ENCODE measurements around the gene KCNQ4.

KCNQ4 gene

DNA sequence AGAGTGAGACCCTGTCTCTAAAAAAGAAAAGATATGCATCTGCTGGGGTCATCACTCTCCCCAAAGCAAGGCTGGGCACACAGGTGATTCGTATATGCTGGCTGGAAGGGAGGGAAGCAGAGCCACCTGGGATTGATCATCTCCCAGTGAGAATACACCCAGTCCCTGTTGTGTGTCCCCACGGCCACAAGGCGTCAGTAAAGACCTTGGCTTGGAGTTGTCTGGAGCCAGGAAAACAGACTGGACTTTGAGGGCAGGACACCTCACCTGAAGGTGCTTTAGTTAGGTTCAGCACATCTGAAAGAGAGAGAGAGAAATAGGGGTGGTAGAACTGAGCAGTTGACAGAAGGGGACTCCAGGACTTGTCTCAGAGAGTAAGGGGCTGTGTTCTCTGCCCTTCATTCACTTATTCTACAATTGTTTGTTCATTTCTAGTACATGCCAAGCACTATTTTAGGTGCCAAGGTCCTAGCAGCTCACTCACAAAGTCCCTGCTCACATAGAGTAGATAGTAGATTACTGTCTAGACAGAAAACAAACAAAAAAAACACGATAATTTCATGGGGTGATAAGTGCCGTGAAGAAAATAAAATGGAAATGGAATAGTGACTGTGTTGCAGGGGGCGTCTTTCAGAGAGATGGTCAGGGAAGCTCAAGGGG is 65.1 kb downstream of the KCNQ4 start:
- DNase-seq (ENCODE audit: low read depth, low spot score): no peak
- H3K4me3 ChIP-seq (ENCODE audit: low read length): no peak overlapping the region

DNA sequence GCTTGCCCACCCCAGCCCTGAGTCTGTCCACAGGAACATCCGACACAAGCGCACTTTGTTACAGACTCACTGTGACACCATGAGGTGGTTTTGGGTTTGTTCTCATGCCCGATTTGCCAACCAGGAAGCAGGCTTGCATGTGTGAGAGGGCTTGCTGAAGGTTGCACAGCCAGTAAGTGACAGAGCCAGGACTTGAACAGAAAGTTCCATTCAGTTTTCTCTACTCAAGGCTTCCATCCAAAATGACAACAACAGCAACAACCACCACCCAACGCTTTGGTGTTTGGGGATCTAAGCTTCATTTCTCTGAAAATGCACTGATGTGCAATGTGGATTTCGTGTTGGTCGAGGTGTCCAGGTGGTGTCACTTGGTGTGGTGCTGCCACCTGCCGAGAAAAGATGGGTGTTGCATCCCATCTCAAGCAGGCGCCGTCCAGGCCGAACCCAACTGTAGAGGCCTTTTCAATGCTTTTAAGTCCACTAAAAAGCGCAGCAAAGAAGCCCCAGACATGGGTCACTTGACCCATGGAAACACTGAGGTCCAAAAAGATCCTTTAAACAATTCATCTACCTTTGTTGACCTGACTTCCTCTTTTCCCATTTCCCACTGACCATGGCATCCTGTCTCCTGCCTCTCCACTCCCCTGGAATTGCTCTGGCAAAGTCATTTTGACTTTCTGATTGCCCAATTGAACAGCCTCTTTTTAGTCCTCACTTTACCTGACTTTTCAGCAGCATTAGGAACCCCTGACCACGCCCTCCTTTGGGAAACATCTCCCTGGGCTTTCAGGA is 66.4 kb downstream of the KCNQ4 start:
- H3K4me3 ChIP-seq (ENCODE audit: low read length): no peak overlapping the region
- peak; percentile 59 for DNase-seq (ENCODE audit: low read depth, low spot score)

DNA sequence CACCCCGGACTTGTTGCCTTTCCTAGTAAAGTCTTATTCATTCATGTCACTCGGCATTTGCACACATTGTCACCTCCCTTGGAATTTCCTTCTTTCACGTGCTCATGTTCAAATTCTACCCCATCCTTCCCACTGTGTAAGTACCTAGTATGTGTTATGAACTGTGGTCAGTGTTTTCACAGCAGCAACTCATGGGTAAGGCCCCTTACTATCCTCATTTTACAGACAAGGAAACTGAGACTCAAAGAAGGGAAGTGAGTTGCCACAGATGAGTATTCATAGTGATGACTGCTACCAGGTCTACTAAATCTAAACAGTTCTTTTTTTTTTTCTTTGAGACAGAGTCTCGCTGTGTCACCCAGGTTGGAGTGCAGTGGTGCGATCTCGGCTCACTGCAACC is 68.1 kb downstream of the KCNQ4 start:
- no peak overlapping the region for H3K4me3 ChIP-seq (ENCODE audit: low read length)
- no peak for DNase-seq (ENCODE audit: low read depth, low spot score)

DNA sequence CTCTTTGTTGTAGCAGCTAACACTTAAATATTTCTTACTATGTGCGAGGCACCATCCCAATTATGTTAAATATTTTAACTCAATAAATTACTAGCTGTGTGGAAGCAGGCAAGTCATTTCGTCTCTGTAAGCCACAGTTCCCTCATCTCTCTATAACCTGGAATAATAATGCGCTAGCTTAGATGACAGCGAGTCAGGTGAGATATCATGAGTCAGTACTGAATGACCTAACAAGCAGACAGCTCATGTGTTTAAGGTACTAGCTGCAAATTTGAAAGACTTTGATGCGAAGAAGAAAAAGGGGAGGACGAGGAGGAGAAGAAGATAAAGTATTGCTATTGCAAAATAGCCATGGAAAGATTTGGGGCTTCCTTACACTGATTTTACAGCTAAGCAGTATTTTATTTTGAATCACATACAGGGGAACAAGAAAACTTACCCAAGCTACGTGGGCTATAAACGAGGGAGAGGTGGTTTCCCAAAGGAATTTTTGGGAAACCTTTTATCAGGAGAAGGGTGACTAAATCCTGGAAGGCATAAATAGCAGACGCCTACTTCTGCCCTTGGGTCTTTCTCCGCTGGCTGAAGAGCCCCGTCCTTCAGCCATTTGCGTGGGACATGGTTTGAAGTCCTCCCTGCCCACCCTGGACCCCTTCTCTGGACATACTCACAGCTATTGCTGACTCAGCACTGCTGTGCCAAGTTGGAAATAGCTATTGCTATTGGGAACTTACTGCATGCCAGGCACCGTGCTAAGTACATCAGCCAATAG is 69.7 kb downstream of the KCNQ4 start:
- no peak overlapping the region for H3K4me3 ChIP-seq (ENCODE audit: low read length)
- no peak for DNase-seq (ENCODE audit: low read depth, low spot score)

DNA sequence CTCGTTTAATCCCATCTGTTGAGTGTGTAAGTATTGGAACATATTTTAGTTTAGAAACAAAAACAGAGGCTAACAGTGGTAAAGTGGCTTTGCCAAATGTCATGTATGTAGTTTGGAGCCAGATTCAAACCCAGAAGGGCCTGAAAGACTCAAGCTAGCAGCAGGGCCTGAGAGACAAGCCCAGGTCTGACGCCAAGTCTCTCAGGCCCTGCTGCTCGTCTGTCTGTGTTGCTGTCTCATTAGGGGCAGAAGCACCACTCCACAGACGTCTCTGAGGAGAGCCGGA is 70.2 kb downstream of the KCNQ4 start:
- no peak for DNase-seq (ENCODE audit: low read depth, low spot score)

DNA sequence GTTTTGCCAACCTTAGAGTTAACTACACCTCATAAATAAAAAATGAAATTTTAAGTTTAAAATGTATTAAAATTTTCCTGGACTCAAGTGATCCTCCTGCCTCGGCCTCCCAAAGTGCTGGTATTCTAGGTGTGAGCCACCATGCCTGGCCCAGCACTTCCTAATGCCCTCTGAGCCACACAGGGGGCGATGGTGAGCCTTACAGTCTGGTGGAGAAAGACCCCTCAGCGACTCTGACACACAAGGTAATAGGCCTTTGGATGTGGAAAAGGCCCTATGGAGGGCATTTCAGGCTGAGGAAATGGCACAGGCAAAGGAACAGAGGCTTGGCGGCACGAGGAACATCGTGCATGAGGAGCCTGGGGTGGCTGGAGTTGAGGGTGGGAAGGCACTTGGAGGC is 71.9 kb downstream of the KCNQ4 start:
- no peak overlapping the region for H3K4me3 ChIP-seq (ENCODE audit: low read length)
- no peak for DNase-seq (ENCODE audit: low read depth, low spot score)

More for the DNA sequence above, 70.2 kb downstream of the KCNQ4 start:
- no peak overlapping the region for H3K4me3 ChIP-seq (ENCODE audit: low read length)

DNA sequence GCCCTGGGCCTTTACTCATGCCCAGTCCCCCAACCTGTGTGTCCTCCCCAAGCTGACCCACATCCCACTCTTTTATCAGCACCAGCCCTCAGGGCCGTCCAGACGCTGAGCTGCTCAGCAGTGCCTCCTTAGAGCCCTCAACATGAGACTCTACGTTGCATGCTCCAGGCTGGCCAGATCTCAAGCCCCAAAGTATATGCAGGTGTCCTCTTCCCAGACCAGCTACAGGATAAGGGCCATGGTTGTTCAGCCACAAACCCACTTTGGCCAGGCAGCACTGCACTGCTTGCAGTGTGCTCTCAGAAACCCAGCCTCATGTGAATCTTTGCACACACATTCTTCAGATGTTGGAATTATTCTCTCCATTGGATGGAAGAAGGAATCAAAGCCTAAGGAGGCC is 72.5 kb downstream of the KCNQ4 start:
- no peak overlapping the region for H3K4me3 ChIP-seq (ENCODE audit: low read length)
- no peak for DNase-seq (ENCODE audit: low read depth, low spot score)

DNA sequence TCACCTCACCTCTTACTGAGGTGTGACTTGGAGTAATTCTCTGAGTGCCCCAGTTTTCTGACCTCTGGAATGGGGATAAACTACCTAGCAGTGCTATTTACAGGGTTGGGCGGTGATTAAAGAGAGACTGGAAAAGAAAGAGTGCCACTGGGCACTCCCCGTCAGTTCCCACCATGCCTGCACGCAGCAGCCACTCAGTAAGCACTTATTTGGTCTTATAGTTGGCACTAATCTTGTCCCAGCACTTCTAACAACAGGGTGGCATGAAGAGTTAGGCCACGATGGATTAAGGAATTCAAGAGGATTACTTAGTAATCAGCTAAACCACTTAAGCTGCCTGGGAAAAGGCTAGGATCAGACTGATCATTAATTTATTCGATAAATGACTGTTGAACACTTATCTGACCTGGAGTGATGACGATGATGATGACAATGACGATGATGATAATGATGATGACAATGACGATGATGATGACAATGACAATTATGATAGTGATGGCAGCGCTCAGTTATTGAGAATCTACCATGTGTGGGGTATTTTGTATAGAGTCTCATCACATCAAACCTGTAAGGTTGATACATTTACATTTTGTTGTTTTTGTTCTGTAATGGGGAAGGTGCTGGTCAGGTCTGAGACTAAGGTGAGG is 73.2 kb downstream of the KCNQ4 start:
- DNase-seq (ENCODE audit: low read depth, low spot score): no peak
- no peak overlapping the region for H3K4me3 ChIP-seq (ENCODE audit: low read length)

DNA sequence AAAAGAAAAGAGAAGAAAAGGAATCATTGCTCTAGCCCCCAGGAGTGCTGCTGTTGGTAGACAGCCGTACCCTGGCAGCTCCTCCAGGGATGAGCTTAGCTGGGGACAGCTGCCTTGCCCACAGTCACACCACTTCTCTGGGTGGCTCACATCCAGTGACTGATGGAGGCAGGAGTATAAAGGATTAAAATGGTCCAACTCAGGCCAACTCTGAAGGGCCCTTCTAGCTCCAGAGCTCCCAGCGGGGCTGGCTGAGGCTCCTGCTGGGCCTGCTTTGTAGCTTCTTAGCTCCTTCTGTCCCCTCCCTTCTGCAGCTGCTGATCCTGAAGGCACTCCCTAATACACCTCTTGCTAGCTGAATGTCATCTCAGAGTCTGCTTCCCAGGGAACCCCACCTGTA is 74.2 kb downstream of the KCNQ4 start:
- no peak for DNase-seq (ENCODE audit: low read depth, low spot score)
- H3K4me3 ChIP-seq (ENCODE audit: low read length): no peak overlapping the region

DNA sequence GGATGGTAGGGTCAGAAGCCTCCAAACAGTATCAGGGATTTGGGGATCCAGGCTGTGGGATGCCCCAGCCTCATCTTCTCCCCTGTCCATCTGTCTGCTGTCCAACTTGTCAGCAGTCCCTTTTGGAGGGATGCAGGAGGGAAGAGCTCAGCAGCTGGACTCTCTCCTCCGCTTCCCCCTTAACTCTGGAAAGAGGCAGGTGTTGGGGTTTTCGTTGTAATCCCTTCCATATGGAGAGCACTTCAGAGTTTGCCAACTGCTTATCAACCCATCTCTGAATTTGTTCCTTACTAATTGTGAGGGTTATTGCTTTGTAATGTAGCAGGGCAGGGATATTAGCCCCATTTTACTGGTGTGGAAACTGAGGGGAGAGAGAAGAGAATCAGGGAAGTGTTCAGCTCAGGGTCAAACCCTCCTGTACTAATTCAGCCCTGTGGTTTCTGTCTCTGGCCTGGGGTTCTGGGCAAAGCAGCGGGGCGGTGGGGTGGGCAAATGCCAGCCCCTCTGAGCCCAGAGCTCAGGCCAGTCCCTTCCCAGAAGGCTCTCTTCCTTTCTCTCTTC is 75.3 kb downstream of the KCNQ4 start:
- H3K4me3 ChIP-seq (ENCODE audit: low read length): no peak overlapping the region
- DNase-seq (ENCODE audit: low read depth, low spot score): no peak

DNA sequence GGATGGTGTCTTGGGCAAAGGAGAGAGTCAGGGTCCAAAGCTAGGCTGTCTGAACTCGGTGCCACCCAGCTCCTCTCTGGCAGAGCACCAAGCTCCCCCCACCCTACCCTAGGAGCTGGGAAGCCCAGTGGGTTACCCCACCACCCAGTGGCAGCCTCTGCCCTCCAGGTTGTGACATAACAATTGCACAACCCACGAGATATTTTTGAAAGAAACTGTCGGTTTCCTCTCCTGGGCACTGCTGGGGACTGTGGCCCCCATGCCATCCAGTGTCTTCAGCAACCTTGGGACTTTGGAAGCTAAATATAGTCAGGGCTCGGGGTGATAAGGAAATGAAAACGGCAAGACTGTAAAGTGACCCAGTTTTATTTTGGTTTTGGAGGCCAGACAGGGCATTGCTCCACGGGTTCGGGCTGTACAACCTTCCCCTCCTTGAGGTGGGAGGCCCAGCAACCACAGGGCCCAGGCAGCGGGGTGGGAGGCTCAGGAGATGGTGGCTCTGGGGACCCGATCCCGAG is 77.2 kb downstream of the KCNQ4 start:
- no peak overlapping the region for H3K4me3 ChIP-seq (ENCODE audit: low read length)
- no peak for DNase-seq (ENCODE audit: low read depth, low spot score)

DNA sequence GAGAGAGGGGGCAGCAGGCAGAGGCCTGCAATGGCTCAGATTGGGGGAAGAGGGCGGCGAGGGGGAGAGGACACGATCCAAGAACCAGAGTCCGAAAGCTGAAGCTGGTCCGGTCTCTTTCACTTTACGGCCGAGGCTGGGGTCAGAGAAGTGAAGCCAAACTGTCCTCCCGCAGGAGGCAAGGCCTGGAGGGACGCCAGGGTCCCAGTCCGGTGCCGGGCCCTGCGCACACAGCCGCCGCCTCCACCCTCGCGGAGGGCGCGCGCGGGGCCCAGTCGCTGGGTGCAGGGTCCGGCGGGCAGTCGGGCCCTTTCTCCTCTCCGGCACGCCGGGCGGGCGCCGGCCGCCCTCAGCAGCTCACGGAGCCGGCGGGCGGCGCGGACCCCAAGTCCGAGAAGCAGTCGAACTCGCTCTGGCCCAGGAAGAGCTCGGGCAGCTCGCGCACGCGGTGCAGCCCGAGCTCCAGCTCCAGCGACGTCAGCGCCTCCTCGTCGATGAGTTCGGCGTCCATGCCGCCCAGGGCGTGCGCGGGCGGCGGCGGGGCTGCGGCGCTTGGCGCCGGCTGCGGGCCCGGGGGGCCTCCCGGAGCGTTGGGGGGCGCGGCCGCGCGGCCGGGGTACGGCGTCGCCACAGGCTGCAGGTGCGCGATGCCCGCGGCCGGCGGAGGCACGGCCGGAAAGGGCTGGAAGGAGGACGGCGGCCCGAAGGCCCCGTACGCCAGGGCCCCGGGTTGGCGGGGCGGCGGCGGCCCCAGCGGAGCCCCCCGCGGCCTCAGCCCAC is 77.8 kb downstream of the KCNQ4 start:
- H3K4me3 ChIP-seq (ENCODE audit: low read length): no peak overlapping the region; the same call in 1 of the 2 replicates
- DNase-seq (ENCODE audit: low read depth, low spot score): no peak

DNA sequence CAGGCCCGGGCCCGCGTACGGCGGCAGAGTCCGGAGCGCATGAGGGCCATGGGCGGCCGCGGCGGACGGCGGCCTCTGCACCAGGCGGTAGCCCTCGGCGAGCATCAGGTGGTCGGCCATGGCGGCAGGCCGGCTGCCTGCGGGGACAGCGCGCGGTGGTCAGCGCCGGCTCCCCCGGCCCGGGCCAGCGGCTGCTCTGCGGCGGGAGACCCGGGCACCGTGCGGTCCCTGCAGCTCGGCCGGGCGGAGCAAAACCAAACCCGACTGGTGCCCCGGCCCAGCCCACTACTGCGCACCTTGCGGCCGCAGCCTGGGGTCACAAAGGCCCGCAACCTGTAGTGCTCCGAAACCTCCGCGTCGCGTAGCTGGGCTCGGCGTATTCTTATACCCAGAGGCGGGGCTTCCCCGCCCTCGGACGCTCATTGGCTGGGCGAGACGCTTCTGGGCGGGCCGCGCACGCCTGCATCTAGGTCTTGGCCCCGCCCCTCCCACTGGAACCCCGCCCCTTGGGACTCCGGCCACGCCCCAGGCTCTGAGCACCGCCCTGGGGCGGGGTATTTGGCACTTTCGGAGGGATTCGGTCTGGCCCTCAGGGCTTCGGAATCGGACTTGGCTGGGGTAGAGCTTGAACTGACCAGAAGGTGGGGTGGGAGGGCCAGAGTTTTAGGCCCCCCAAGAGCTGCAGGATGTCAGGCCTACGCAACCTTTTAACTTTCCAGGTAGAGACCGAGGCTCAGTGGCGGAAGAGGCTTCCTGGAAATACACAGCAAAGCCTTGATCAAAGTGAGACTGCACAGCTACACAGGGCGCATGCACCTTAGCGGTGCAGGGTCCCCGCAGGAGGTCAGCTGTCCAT is 78.6 kb downstream of the KCNQ4 start, which contains the start of gene CITED4:
TSS of gene CITED4 (minus strand) at position 356 of the 856 bp plus-strand sequence. CDS start at position 120, 236 bp downstream.
- DNase-seq (ENCODE audit: low read depth, low spot score): peak; percentile 84
- peak within 1 kb of the TSS; percentile 67 for H3K4me3 ChIP-seq (ENCODE audit: low read length)

DNA sequence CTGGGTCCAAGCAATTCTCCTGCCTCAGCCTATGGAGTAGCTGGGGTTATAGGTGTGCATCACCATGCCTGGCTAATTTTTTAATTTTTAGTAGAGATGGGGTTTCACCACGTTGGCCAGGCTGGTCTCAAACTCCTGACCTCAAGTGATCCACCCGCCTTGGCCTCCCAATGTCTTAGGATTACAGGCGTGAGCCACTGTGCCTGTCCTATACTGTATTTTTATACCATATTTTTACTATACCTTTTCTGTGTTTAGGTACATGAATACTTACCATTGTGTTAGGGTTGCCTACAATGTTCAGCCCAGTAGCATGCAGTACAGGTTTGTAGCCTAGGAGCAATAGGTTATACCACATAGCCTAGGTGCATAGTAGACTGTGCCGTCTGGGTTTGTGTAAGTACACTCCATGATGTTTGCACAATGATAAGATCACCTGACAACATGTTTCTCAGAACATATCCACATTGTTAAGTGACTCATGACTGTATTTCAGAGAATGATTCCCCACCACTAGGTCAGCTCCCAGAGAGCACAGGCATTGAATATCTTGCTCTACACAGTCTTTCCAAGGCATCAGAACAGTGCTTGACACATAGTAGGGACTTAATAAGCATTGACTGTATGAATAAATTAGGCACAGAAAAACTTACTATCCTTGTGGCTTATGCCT is 84.6 kb downstream of the KCNQ4 start:
- no peak for DNase-seq (ENCODE audit: low read depth, low spot score)
- no peak overlapping the region for H3K4me3 ChIP-seq (ENCODE audit: low read length)

DNA sequence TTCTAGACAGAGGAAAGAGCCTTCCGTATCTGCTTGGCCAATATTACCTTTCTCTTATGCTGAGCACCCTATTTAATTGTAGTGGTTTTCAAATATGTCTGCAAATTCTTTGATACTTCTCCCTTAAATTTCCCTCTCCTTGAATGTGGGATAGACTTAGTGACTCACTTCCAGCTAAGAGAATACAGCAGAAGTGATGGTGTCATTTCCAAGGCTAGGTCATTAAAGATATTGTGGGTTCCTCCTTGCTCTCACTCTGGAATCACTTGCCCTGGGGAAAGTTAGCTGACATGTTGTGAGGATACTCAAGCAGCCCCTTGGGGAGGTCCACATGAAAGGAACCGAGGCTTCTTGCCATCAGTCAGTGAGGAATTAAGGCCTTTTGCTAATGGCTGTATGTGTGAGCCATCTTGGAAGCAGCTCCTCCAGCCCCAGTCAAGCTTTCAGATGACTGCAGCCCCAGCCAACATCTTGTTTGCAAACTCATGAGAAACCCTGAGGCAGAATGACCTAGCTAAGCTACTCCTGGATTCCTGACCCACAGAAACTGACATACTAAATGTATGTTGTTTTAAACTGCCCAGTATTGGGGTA is 86.6 kb downstream of the KCNQ4 start:
- DNase-seq (ENCODE audit: low read depth, low spot score): no peak

DNA sequence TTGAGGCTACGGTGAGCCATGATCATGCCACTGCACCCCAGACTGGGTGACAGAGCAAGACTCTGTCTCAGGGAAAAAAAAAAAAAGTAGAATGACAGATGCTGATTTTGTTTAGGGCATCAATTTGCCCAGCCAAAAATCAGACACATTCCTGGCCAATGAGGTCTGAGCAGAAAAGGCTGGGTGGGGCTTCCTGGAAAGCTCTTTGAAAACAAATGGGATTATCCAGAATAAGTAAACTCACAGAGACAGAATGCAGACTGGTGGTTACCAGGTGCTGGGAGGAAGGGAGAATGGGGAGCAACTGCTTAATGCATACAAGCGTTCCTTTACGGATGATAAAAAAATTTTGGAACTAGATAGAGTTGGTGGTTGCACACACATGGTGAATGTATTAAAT is 88.7 kb downstream of the KCNQ4 start:
- no peak for DNase-seq (ENCODE audit: low read depth, low spot score)
- no peak overlapping the region for H3K4me3 ChIP-seq (ENCODE audit: low read length)

More for the DNA sequence above, 86.6 kb downstream of the KCNQ4 start:
- H3K4me3 ChIP-seq (ENCODE audit: low read length): no peak overlapping the region

Measured in Jurkat, Clone E6-1 (cell line).